BLaER1 (cell line): Measurements from ENCODE around the gene LY6G6F.
A peak's percentile ranks its signal among the peaks of the same experiment; 100 is the strongest.

Experiments used
- H3K27ac ChIP-seq: shearing (Covaris generic); formaldehyde crosslinking; 2 replicates; pipeline ENCODE4 v1.8.1; 2022
- H3K27me3 ChIP-seq: shearing (Covaris generic); formaldehyde crosslinking; 2 replicates; pipeline ENCODE4 v1.8.1; 2022
- H3K36me3 ChIP-seq: shearing (Covaris generic); formaldehyde crosslinking; 2 replicates; pipeline ENCODE4 v1.8.1; 2022
- H3K4me1 ChIP-seq: shearing (Covaris generic); formaldehyde crosslinking; 2 replicates; pipeline ENCODE4 v1.8.1; 2022
- H3K4me2 ChIP-seq: shearing (Covaris generic); formaldehyde crosslinking; 2 replicates; pipeline ENCODE4 v1.8.1; 2022
- H3K4me3 ChIP-seq: shearing (Covaris generic); formaldehyde crosslinking; 2 replicates; pipeline ENCODE4 v1.8.1; 2022
- H3K9ac ChIP-seq: shearing (Covaris generic); formaldehyde crosslinking; 2 replicates; pipeline ENCODE4 v1.8.1; 2022
- H3K9me3 ChIP-seq: shearing (Covaris generic); formaldehyde crosslinking; 2 replicates; pipeline ENCODE4 v1.8.1; 2022
- H4K20me1 ChIP-seq: shearing (Covaris generic); formaldehyde crosslinking; 2 replicates; pipeline ENCODE4 v1.8.1; 2022
- Cebpa-rat ChIP-seq: shearing (Covaris generic); IDR thresholded peaks from 2 replicates; pipeline ENCODE4 v1.8.1; 2022

The LY6G6F gene

DNA sequence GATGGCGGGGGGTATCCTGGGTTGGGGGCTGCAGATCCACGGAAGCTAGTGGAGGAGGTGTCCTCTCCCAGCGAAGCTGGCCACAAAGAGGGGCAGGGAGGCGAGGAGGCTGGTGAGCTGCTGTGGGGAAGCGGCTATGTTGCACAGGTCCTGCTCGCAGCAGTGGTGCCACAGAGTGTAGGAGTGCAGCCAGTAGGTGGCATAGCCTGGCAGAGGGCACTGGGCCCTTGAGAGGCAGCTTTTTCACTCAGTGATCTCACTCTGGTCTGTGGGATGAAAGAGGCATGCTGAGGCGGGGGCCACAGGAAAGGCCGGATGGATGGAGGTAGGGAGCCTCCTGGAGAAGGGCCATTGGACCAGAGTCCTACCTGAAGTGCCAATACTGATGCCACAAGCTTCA lies 5.6 kb downstream of the LY6G6F start:
- H3K27ac ChIP-seq, result no peak overlapping the region; the same call in 1 of the 2 replicates
- H3K9me3 ChIP-seq, result no peaks in the 10 kb centered on the region
- H3K4me1 ChIP-seq, result peaks cover 75% of the 10 kb centered on the region
- H3K36me3 ChIP-seq, result no peaks in the 10 kb centered on the region
- TF ChIP-seq Cebpa-rat, result no peak
- no peaks in the 10 kb centered on the region for H3K27me3 ChIP-seq
- H3K9ac ChIP-seq, result no peak overlapping the region
- peak overlapping the region; percentile 52 for H3K4me2 ChIP-seq
- no peak overlapping the region for H3K4me3 ChIP-seq
- no peaks in the 10 kb centered on the region for H4K20me1 ChIP-seq

DNA sequence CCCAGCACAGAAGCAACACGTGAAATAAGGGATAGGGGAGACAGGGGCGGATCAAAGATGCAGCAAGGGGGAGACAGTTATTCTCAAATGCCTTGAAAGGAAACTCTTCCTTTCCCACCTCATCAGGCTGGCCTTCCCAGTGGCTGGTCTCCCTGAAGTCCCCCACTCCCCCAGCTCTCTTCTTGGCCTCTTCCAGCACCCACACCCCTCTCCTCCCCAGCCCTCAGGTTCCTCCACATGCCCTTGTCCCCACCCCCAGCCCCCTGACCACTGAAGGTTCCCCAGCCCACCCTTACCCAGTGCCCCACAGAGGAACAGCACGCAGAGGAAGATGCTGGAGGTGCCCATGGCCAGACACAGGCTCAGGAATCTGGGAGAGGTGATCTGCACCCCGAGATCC lies 6.8 kb downstream of the LY6G6F start:
- Histone ChIP-seq H3K9me3 (no peaks in the 10 kb centered on the region), H4K20me1 (no peaks in the 10 kb centered on the region), H3K27me3 (no peaks in the 10 kb centered on the region), H3K36me3 (no peaks in the 10 kb centered on the region), H3K27ac (peak overlapping the region; percentile 63; the same call in 1 of the 2 replicates), H3K4me1 (peaks cover 64% of the 10 kb centered on the region), H3K4me2 (peak overlapping the region; percentile 55), H3K4me3 (no peak overlapping the region), H3K9ac (no peak overlapping the region)
- no peak for TF ChIP-seq Cebpa-rat

DNA sequence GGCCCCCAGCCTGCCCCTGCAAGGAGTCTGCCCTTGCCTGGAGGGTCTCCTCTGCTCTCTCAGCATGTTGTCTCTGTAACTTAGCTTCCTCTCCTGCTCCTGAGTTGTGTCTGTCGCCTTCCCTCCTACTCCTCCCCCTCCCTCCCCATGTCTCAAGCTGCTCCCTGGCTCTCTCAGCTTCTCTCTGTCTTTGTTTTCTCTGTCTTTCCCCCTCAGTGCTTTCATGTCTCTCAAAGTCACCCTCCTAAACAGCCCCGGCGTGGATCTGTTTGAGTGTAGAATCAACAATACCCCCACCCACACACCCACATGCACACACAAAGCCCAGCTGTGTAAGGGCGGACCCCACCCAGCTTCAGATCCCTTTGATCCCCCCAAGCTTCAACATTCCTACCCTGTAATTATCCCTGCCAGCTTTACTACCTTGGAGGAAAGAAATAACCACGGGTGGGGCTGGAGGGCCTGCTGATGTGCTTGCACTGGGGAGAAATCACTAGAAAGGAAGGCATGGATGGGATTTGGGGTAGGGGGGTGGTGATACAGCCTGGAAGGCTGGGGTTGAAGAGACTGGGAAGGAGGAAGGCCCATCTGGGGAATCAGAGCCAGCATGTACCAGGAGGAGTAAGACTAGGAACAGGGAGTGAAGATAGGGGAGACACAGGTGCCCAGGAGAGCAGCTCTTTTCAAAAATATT lies 7.5 kb downstream of the LY6G6F start:
- no peak for TF ChIP-seq Cebpa-rat
- H3K27me3 ChIP-seq, result no peaks in the 10 kb centered on the region
- no peak overlapping the region for H3K4me3 ChIP-seq
- peaks cover 57% of the 10 kb centered on the region for H3K4me1 ChIP-seq
- H3K27ac ChIP-seq, result peak overlapping the region; percentile 63
- H3K9ac ChIP-seq, result peak overlapping the region; percentile 55
- H4K20me1 ChIP-seq, result no peaks in the 10 kb centered on the region
- no peaks in the 10 kb centered on the region for H3K9me3 ChIP-seq
- peak overlapping the region; percentile 55 for H3K4me2 ChIP-seq
- H3K36me3 ChIP-seq, result no peaks in the 10 kb centered on the region

DNA sequence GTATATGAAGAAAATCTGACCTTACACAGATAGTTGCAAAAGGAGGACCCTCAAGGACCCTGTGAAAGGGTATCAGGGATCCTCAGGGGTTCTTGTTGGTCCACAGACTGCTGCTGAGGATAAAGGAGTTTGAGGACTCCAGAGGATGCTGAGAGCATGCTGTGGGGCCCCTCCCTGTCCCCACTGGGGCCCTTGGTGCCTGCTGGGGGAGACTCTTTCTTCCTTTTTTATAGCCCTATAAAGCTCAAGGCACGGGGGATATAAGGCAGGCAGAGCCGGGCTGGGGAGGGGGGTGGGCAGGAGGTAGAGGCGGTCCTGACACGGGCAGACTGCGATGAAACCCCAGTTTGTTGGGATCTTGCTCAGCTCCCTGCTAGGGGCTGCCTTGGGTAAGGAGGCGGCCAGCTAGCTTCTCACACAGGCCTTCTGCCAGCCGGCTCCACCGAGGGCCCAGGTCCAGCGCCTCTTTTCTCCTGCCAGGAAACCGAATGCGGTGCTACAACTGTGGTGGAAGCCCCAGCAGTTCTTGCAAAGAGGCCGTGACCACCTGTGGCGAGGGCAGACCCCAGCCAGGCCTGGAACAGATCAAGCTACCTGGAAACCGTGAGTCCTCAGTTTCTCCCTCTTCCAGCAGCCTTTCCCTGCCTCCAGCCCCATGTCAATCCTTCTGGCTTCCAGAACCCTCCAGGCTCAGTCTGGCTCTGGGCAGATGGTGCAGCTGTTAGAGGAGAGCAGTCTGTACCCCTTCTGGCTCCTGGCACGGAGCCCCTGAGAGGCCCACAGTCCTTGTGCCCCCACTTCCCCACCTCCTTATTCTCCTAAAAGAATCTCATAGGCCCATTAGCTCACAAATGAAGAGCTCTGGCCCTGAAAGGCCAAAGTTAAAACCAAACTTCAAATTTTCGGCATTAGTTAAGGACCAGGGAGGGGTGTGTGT lies 8.6 kb downstream of the LY6G6F start, which contains the start of gene LY6G6D:
LY6G6D (plus strand) TSS at position 327 of the 937 bp plus-strand sequence; CDS start at position 335, 8 bp downstream.
- H3K4me1 ChIP-seq, result peaks cover 52% of the 10 kb centered on the region
- no peaks in the 10 kb centered on the region for H3K36me3 ChIP-seq
- no peak within 1 kb of the TSS for H3K4me3 ChIP-seq
- H4K20me1 ChIP-seq, result no peaks in the 10 kb centered on the region
- peak within 1 kb of the TSS; percentile 55 for H3K4me2 ChIP-seq
- peak within 1 kb of the TSS; percentile 55 for H3K9ac ChIP-seq
- H3K9me3 ChIP-seq, result no peaks in the 10 kb centered on the region
- no peak for TF ChIP-seq Cebpa-rat
- peak within 1 kb of the TSS; percentile 63 for H3K27ac ChIP-seq
- no peaks in the 10 kb centered on the region for H3K27me3 ChIP-seq

DNA sequence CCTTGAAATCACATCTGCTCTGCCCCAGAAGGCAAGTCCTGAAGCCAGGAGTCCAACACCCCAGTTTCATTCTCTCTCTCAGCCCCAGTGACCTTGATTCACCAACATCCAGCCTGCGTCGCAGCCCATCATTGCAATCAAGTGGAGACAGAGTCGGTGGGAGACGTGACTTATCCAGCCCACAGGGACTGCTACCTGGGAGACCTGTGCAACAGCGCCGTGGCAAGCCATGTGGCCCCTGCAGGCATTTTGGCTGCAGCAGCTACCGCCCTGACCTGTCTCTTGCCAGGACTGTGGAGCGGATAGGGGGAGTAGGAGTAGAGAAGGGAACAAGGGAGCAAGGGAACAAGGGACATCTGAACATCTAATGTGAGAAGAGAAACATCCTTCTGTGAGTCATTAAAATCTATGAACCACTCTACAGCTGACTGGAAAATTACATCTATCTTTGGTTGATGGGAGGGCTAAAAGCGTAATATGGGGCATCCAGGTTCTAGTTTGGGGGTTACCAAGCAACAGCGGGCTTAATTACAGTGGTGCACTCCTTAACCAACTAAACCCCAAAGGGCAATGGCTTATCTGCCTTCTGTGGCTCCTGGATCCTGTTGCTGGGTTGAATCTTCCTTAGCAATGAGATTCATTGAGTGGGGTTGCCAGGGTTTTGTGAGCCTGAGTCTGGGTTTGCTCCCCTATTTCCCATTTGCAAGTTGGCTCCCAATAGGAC lies 11.0 kb downstream of the LY6G6F start:
- H3K9me3 ChIP-seq, result no peaks in the 10 kb centered on the region
- H3K27me3 ChIP-seq, result no peaks in the 10 kb centered on the region
- H4K20me1 ChIP-seq, result no peaks in the 10 kb centered on the region
- no peaks in the 10 kb centered on the region for H3K36me3 ChIP-seq
- peaks cover 44% of the 10 kb centered on the region for H3K4me1 ChIP-seq
- H3K9ac ChIP-seq, result no peak overlapping the region
- no peak for TF ChIP-seq Cebpa-rat
- H3K4me2 ChIP-seq, result no peak overlapping the region
- no peak overlapping the region for H3K4me3 ChIP-seq
- H3K27ac ChIP-seq, result no peak overlapping the region

DNA sequence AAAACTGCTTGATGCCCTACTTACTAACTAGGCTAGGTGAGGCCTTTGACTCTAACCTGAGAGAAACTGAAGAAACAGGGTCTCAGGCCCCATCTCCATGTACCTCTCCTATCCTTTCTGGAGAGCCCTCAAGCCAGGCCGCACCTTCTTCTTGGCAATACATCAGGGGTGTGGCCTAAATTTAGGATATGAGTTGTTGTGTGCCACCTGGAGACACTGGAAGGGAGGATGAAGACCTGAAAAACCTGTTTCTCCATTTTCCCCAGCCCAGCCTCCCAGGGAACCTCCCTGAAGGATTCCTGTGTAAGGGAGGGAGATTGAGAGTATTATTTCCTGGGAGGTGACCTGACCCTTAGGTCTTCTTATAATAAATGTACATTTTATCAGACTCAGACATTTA lies 11.6 kb downstream of the LY6G6F start:
- H3K27me3 ChIP-seq, result no peaks in the 10 kb centered on the region
- H3K9me3 ChIP-seq, result no peaks in the 10 kb centered on the region
- peaks cover 44% of the 10 kb centered on the region for H3K4me1 ChIP-seq
- H3K4me3 ChIP-seq, result no peak overlapping the region
- TF ChIP-seq Cebpa-rat, result no peak
- no peaks in the 10 kb centered on the region for H4K20me1 ChIP-seq
- H3K27ac ChIP-seq, result no peak overlapping the region
- no peak overlapping the region for H3K9ac ChIP-seq
- no peak overlapping the region for H3K4me2 ChIP-seq
- H3K36me3 ChIP-seq, result no peaks in the 10 kb centered on the region

DNA sequence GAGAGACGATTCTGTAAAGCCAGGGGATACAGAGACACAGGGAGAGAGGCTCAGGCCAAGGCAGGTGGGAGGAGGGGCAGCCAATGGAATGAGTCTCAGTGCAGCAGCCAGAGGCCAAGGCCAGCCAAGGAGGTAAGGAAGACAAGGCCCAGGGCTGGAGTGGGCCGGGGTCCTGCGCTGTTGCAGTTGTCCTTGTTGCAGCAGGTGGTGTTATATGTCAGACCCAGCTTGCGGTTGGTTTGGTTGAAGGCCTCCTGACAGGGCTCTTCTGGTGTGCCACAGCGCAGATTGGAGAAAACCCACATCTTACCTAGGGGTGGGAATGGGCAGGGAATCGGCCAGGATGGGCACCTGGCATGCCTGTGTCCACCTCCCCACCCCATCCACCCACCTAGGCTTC lies 12.3 kb downstream of the LY6G6F start:
- H3K4me2 ChIP-seq, result no peak overlapping the region
- no peak for TF ChIP-seq Cebpa-rat

DNA sequence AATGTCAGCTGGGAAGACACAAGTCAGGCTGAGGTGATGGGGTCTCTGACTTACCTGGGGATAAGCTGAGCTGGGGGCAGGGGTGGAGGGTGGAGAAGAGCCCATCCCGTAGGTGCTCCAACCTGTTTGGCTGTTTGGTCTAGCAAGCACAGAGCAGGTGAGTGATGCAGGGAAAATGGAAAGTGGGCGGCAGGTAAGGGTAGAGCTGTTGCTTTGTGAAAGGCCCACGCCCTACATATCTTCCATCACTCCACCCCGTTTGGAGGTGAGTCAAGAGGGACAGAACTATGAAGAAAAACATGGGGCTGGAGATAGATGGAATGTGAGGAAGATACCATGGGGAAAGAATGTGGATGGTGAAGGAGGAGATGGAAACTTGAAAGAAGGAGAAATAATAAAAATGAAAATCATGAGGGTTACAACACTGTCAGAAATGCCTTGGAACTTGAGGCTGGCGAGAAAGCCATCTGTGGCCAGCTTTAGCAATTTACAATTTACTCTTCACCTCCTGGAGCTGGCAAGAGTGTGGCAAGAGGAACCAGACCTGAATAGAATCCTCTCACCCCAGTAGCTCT lies 13.6 kb downstream of the LY6G6F start:
- no peak overlapping the region for H3K4me2 ChIP-seq

More for the DNA sequence above, 12.3 kb downstream of the LY6G6F start:
- peaks cover 44% of the 10 kb centered on the region for H3K4me1 ChIP-seq
- H3K36me3 ChIP-seq, result peaks cover 2% of the 10 kb centered on the region; the same call in 1 of the 2 replicates
- no peaks in the 10 kb centered on the region for H3K9me3 ChIP-seq
- H3K27ac ChIP-seq, result no peak overlapping the region
- no peak overlapping the region for H3K4me3 ChIP-seq
- peaks cover 7% of the 10 kb centered on the region for H4K20me1 ChIP-seq
- no peak overlapping the region for H3K9ac ChIP-seq
- no peaks in the 10 kb centered on the region for H3K27me3 ChIP-seq

DNA sequence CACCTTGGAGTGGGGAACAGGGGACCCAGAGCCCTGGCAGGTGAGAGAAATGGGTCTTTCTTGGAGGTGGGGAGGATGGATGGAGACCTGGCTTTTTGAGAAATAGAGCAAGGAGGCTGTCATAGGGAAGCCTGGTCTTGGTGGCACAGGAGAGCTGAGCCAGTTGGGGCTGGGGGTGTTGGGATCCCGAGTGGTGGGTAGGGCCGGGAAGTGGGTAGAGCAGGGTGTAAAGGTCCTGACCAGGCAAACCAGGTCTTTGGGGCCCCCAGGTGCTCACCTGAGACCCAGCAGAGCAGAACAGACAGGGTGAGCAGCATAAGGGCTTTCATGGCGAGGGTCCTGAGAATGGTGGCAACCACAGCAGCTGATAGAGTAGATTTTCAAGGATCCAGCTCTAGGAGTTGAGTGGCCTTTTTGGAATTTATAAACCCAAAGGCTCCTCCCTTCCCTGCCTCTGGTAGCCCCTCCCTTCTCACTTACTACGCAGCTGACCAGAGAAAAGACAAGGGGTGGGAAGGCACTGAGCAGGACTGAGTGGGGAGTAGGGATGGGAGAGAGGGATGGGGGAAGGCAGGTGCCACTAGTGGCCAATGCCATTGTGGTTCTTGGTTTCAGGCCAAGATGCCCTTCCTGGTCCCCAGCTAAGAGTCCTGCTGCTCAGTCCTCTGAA lies 14.8 kb downstream of the LY6G6F start, which contains the start of gene LY6G6C:
LY6G6C (minus strand) TSS at position 396 of the 670 bp plus-strand sequence; CDS start at position 329, 67 bp downstream.
- no peaks in the 10 kb centered on the region for H3K9me3 ChIP-seq

More for the DNA sequence above, 13.6 kb downstream of the LY6G6F start:
- no peak overlapping the region for H3K9ac ChIP-seq
- H3K4me3 ChIP-seq, result no peak overlapping the region
- H3K36me3 ChIP-seq, result peaks cover 7% of the 10 kb centered on the region; the same call in 1 of the 2 replicates
- no peak for TF ChIP-seq Cebpa-rat
- peaks cover 44% of the 10 kb centered on the region for H3K4me1 ChIP-seq
- H3K27me3 ChIP-seq, result no peaks in the 10 kb centered on the region
- peaks cover 17% of the 10 kb centered on the region for H4K20me1 ChIP-seq
- no peak overlapping the region for H3K27ac ChIP-seq
- H3K9me3 ChIP-seq, result no peaks in the 10 kb centered on the region

More for the DNA sequence above, 14.8 kb downstream of the LY6G6F start, which contains the start of gene LY6G6C:
- Histone ChIP-seq H3K27ac (peak within 1 kb of the TSS; percentile 66; the same call in 1 of the 2 replicates), H3K4me2 (peak within 1 kb of the TSS; percentile 99), H4K20me1 (peaks cover 23% of the 10 kb centered on the region), H3K27me3 (no peaks in the 10 kb centered on the region), H3K36me3 (peaks cover 19% of the 10 kb centered on the region), H3K4me3 (no peak within 1 kb of the TSS), H3K9ac (no peak within 1 kb of the TSS), H3K4me1 (peaks cover 53% of the 10 kb centered on the region)
- TF ChIP-seq Cebpa-rat, result no peak
